ENCODE data around the gene MYO15B.
A peak's percentile ranks its signal among the peaks of the same experiment; 100 is the strongest.

Gene MYO15B

DNA sequence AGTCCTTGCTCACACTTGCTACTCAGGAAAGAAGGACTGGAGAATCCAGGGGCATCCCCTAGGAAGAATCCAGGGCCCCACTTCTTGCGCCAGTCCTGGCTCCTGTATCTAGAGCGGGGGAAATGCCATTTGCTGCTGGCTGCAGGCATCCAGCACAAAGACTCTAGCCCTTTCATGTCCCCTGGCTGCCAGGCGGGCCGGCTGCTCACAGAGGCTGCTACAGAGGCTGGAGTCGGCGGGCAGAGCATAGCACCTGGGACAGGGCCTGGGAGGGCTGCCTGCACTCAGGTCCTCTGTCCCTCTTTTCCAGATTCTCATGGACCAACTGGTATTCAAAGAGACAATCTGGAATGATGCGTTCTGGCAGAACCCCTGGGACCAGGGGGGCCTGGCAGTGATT is 59.5 kb downstream of the MYO15B start:
- FAIRE-seq: no peak
- TF ChIP-seq TAF1 (IDR thresholded peaks at IDR 0.05; ENCODE audit: borderline replicate concordance, low read depth, low read length) (no peak), POLR2AphosphoS5 (IDR thresholded peaks at IDR 0.05; ENCODE audit: low read depth, low read length) (no peak), POLR2A (IDR thresholded peaks at IDR 0.05; ENCODE audit: low read depth, low read length) (no peak)
- no peak for DNase-seq (ENCODE audit: insufficient read length)

DNA sequence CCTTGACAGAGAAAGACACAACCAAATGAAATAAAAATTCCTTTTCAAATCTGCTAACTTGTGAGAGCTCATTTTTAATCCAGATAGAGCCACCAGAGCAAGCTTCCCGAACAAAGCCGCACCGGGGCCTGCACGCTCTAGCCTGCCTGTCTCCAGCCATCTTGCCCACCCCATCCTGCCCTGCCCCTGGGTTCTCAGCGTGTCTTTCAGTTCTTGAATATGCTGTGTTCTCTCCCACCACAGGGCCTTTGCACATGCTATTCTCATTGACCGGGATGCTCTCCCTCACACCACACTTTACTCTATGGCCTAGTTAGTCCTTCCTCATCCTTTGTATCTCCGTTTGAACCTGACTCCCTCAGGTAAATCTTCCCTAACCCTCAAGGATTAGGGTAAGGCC is 60.3 kb downstream of the MYO15B start:
- TF ChIP-seq POLR2A (IDR thresholded peaks at IDR 0.05; ENCODE audit: low read depth, low read length) (no peak), POLR2AphosphoS5 (IDR thresholded peaks at IDR 0.05; ENCODE audit: low read depth, low read length) (no peak), TAF1 (IDR thresholded peaks at IDR 0.05; ENCODE audit: borderline replicate concordance, low read depth, low read length) (no peak)
- FAIRE-seq (no peak), DNase-seq (ENCODE audit: insufficient read length) (no peak)

DNA sequence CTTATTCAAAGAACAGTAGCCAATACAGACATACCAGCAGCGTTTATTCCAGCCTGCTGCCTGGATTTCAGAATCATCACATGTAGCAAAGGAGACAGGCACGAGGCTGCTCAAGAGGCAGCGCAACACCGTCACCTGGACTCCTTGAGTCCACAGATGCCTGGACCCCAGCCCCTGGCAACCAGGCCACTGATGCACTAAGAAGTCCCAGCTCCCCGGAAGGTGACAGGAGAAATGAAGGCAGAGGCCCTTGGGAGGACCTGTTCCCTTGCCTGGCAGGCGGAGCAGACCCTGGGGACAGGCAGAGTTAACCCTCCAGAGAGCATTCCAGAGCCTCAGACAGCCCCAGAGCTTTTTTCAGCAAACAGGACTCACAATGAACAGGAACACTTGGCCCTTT is 62.1 kb downstream of the MYO15B start:
- no peak for DNase-seq (ENCODE audit: insufficient read length)
- TF ChIP-seq POLR2A (IDR thresholded peaks at IDR 0.05; ENCODE audit: low read depth, low read length) (no peak), POLR2AphosphoS5 (IDR thresholded peaks at IDR 0.05; ENCODE audit: low read depth, low read length) (no peak), TAF1 (IDR thresholded peaks at IDR 0.05; ENCODE audit: borderline replicate concordance, low read depth, low read length) (no peak)
- no peak for FAIRE-seq

- no peak for FAIRE-seq
- no peak for DNase-seq (ENCODE audit: insufficient read length)
- TF ChIP-seq POLR2A (IDR thresholded peaks at IDR 0.05; ENCODE audit: low read depth, low read length): no peak
- TF ChIP-seq POLR2AphosphoS5 (IDR thresholded peaks at IDR 0.05; ENCODE audit: low read depth, low read length): no peak
- no peak for TF ChIP-seq TAF1 (IDR thresholded peaks at IDR 0.05; ENCODE audit: borderline replicate concordance, low read depth, low read length)
Measured at GRCh38 chr17:75650874-75651273, 63.3 kb downstream of the MYO15B start.

GRCh38 chr17:75652341-75652740 is 64.7 kb downstream of the MYO15B start:
- no peak for TF ChIP-seq POLR2A (IDR thresholded peaks at IDR 0.05; ENCODE audit: low read depth, low read length)
- TF ChIP-seq POLR2AphosphoS5 (IDR thresholded peaks at IDR 0.05; ENCODE audit: low read depth, low read length): no peak
- no peak for TF ChIP-seq TAF1 (IDR thresholded peaks at IDR 0.05; ENCODE audit: borderline replicate concordance, low read depth, low read length)
- FAIRE-seq (no peak), DNase-seq (ENCODE audit: insufficient read length) (no peak)

DNA sequence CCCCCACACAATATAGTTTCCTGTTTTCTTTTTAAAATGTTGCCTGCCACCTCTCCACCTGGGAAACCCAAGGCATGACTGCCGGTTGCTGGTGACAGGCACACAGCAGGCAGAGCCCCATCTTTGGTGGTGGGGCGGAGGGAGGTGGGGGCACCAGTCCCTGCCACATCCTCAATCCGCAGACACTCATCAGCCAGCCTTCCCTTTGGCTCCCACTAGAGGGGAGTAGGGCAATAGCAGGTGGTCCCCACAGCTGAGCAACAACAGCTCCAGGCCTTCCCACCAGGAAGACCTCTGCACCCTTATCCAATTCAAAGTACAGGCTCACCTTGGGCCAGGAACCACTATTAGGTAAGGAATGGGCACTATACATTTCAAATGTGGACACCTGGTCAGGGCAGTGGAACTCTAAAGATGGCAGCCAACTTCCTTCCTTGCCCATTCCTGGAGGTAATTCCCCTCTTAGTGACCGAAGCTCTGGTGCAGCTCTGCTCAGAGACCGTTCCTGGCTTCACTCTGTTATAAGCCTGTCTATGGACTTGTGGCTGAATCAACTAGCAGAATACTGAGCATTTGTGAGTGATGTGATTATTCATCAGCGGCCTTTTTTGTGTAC is 65.4 kb downstream of the MYO15B start:
- no peak for TF ChIP-seq POLR2AphosphoS5 (IDR thresholded peaks at IDR 0.05; ENCODE audit: low read depth, low read length)
- TF ChIP-seq TAF1 (IDR thresholded peaks at IDR 0.05; ENCODE audit: borderline replicate concordance, low read depth, low read length): no peak
- no peak for TF ChIP-seq POLR2A (IDR thresholded peaks at IDR 0.05; ENCODE audit: low read depth, low read length)
- FAIRE-seq: peak; percentile 73
- no peak for DNase-seq (ENCODE audit: insufficient read length)

DNA sequence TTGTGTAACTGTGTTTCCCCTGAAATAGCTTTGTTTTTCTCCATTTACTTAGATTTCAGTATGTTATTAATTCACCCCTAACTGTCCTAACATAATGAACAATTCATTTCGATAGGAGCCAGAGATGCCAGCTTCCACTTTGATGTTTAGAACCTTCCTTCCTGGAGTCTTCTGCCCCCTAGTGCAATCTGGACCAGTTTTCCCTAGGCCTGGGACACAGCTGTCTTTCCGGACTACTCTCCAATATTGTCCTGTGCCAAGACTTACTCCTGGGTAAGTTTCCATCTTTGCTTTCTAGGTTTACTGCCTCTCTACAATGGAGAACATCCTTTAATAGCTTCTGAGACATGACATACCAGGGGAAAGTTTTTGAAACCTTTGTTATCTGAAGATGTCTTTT is 66.6 kb downstream of the MYO15B start:
- TF ChIP-seq POLR2AphosphoS5 (IDR thresholded peaks at IDR 0.05; ENCODE audit: low read depth, low read length): no peak
- no peak for TF ChIP-seq TAF1 (IDR thresholded peaks at IDR 0.05; ENCODE audit: borderline replicate concordance, low read depth, low read length)
- no peak for TF ChIP-seq POLR2A (IDR thresholded peaks at IDR 0.05; ENCODE audit: low read depth, low read length)

GRCh38 chr17:75658237-75658636 is 70.6 kb downstream of the MYO15B start:
- no peak for DNase-seq (ENCODE audit: insufficient read length)
- TF ChIP-seq POLR2AphosphoS5 (IDR thresholded peaks at IDR 0.05; ENCODE audit: low read depth, low read length) (no peak), TAF1 (IDR thresholded peaks at IDR 0.05; ENCODE audit: borderline replicate concordance, low read depth, low read length) (no peak), POLR2A (IDR thresholded peaks at IDR 0.05; ENCODE audit: low read depth, low read length) (no peak)
- no peak for FAIRE-seq

More for the DNA sequence above, 66.6 kb downstream of the MYO15B start:
- FAIRE-seq (no peak), DNase-seq (ENCODE audit: insufficient read length) (no peak)

- DNase-seq (ENCODE audit: insufficient read length): no peak
- TF ChIP-seq POLR2AphosphoS5 (IDR thresholded peaks at IDR 0.05; ENCODE audit: low read depth, low read length) (no peak), TAF1 (IDR thresholded peaks at IDR 0.05; ENCODE audit: borderline replicate concordance, low read depth, low read length) (no peak), POLR2A (IDR thresholded peaks at IDR 0.05; ENCODE audit: low read depth, low read length) (no peak)
- FAIRE-seq: no peak
Measured at GRCh38 chr17:75661531-75661930, 73.9 kb downstream of the MYO15B start.

DNA sequence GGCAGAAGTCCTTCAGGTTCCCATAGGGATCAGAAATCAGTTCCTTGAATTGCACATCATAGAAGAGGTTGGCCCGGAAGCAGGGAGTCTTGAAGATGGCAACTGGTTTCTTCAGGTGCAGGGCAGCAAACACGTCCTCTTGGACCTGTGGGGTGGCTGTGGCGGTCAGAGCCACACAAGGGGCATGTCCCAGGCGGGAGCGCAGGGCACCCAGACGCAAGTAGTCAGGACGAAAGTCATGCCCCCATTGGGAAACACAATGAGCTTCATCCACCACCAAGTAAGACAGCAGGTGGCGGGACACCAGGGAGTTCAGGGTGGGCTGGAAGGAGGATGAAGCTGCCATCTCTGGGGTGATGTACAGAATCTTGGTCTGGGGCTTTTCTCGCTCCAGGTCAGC is 74.9 kb downstream of the MYO15B start:
- TF ChIP-seq POLR2A (IDR thresholded peaks at IDR 0.05; ENCODE audit: low read depth, low read length) (no peak), TAF1 (IDR thresholded peaks at IDR 0.05; ENCODE audit: borderline replicate concordance, low read depth, low read length) (no peak), POLR2AphosphoS5 (IDR thresholded peaks at IDR 0.05; ENCODE audit: low read depth, low read length) (no peak)
- no peak for DNase-seq (ENCODE audit: insufficient read length)
- no peak for FAIRE-seq

- DNase-seq (ENCODE audit: insufficient read length) (no peak), FAIRE-seq (peak; percentile 81)
- TF ChIP-seq POLR2A (IDR thresholded peaks at IDR 0.05; ENCODE audit: low read depth, low read length): no peak
- peak; percentile 46; the same call in 1 of the 2 replicates for TF ChIP-seq POLR2AphosphoS5 (IDR thresholded peaks at IDR 0.05; ENCODE audit: low read depth, low read length)
- TF ChIP-seq TAF1 (IDR thresholded peaks at IDR 0.05; ENCODE audit: borderline replicate concordance, low read depth, low read length): no peak
Measured at GRCh38 chr17:75664099-75664549, 76.5 kb downstream of the MYO15B start.

GRCh38 chr17:75665981-75666380 is 78.4 kb downstream of the MYO15B start:
- DNase-seq (ENCODE audit: insufficient read length): no peak
- no peak for TF ChIP-seq TAF1 (IDR thresholded peaks at IDR 0.05; ENCODE audit: borderline replicate concordance, low read depth, low read length)
- no peak for TF ChIP-seq POLR2A (IDR thresholded peaks at IDR 0.05; ENCODE audit: low read depth, low read length)
- TF ChIP-seq POLR2AphosphoS5 (IDR thresholded peaks at IDR 0.05; ENCODE audit: low read depth, low read length): no peak
- FAIRE-seq: no peak
